Left lobe of liver (tissue), 2 donors: ENCODE results near the gene S100A14. TPM values are rescaled to one million over a fixed set of nuclear protein-coding genes. Genes with fewer than 3 reads are reported as not detected.
"Not testable (repeated sequence)": the region's sequence is repeated elsewhere in the genome, so short reads cannot be mapped to it uniquely, and the experiment has no call there.

Experiments
- ATAC-seq: fragments of 200-7000 bp; cut with Tn5 transposase; one replicate; pipeline ENCODE4 v1.9.1; 2020; ENCODE audit warnings: mild to moderate bottlenecking, moderate library complexity
- DNase-seq: peaks from one replicate; pipeline ENCODE4 v3.0.0-alpha.2; 2020; ENCODE audit warnings: low spot score
- total RNA-seq: library from RNA; stranded (reverse); gene quantifications from one replicate; pipeline ENCODE4 v1.2.1, GENCODE V29; 2021
- donor health status: DM: no; HTN: no; CAD: no; lungs with moderate emphysema.
- donor health status: DM: no; HTN: yes; CAD: no.

Gene S100A14
- total RNA-seq, 1 donor from 2014 or later = 4.9 TPM

DNA sequence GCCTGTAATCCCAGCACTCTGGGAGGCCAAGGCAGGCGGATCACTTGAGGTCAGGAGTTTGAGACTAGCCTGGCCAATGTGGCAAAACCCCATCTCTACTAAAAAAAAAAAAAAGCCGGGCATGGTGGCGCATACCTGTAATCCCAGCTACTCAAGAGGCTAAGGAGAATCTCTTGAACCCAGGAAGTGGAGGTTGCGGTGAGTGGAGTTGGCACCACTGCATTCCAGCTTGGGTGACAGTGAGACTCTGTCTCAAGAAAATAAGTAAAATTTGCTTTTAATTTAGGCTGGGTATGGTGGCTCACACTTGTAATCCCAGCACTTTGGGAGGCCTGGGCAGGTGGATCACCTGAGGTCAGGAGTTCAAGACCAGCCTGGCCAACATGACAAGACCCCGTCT, 24.1 kb upstream of the S100A14 start:
- not testable (repeated sequence) for ATAC-seq, DNase-seq

DNA sequence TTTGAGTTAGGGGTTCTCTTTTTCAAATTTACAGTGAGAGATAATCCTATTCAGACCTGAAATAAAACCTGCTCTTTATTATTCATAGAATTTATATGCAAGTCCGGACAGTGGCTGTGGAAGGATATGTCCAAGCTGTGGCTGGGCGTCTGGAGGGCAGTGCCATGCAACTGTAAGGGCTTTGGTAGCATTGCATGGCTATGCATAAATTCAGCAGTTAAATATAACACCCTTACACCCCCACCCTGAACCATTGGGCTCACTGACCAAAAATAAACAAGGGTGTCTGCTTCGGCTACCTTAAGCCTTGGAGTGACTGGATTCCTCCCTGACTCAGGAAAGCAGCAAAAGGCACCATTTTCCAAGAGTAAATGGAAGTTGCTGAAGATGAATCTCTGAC, 23.2 kb upstream of the S100A14 start:
- ATAC-seq (no peak), DNase-seq (no peak)

DNA sequence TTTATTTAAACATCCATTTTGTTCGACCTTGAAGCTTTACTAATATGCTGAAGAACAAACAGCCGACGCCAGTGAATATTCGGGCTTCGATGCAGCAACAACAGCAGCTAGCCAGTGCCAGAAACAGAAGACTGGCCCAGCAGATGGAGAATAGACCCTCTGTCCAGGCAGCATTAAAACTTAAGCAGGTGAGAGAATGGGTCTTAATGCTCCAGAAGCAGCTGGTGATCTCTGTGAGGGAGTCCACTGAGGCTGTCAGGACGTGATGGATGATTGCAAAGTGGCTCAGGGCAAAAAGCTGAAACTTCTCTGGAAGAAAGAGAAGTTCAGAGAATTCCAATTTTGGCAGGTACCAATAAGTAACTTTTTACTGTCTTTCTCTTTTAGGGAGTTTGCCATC, 22.1 kb upstream of the S100A14 start:
- DNase-seq = no peak

DNA sequence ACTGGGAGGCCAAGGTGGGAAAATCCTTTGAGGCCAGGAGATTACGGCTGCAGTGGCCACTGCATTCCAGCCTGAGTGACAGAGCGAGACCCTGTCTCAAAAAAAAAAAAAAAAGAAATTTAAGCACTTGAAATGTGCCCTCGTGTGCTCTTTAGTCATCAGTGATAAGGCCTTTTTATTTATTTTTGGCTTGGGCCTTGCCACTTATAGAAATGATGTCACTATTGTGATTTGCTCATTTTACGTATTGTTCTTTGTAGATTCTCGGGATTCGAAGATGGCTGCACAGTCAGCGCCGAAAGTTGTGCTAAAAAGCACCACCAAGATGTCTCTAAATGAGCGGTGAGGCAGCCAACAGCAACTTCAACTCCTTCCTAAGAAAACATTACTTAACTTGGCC, 20.2 kb upstream of the S100A14 start:
- no peak for ATAC-seq
- no peak for DNase-seq

More for the DNA sequence above, 22.1 kb upstream of the S100A14 start:
- no peak for ATAC-seq

DNA sequence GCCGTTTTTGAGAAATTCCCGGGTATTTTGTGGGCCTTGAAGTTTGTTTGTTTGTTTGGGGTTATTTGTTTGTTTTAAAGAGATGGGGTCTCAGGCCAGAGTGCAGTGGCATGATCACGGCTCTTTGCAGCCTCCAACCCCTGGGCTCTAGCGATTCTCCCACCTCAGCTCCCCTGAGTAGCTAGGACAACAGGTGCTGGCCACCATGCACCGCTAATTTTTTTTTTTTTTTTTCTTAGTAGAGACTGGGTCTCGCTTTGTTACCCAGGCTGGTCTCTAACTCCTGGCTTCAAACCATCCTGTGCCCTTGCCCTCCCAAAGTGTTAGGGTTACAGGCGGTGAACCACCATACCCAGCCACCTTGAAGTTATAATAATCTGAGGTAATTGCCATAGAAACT, 19.7 kb upstream of the S100A14 start:
- ATAC-seq (no peak), DNase-seq (no peak)

DNA sequence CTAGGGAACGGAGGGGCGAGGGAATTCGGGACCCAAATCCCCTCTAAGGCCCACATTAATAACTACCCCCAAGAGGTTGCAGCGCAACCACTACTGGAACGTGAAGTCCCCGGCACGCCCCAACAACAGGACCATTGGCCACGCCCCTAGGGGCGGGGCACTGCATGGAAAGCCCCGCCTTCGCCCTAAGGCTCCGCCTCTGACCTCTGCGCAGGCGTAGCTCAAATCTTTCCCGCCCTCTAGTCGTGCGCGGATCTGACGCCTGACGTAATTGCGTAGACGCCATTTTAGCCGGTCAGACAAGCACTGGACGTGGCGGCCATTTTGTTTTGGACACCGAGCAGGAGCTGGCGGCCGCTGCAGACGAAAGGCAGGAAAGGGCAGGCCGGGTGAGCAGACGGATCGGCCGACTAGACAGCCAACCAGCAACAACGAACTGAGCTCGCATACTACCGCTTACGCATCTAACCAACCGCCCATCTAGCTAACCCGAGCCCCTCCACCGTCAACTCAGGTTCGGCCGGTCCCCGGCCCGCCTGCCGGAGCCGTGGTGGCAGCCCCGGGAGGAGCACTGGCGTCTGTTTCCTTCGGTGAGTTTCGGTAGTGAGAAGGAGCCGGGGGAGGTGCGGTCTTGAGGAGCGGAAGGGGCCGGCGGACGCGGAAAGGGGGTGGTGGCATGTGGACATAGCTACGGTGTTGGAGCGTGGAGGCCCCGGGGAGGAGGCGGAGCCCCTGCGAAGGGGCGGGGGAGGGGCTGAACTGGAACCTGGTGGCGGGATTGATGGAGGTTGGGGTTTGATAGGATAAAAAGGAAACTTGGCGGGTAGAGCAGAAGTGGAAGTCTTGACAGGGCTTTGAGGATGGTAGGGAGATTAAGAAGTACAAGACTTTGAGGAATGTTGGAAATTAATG, 17.9 kb upstream of the S100A14 start, which contains the start of gene CHTOP:
Gene CHTOP (plus strand): TSS at position 313 of the 912 bp plus-strand sequence. CDS start 2,523 bp downstream, outside the sequence.
- DNase-seq (peak; percentile 99), ATAC-seq (peak; percentile 94)

DNA sequence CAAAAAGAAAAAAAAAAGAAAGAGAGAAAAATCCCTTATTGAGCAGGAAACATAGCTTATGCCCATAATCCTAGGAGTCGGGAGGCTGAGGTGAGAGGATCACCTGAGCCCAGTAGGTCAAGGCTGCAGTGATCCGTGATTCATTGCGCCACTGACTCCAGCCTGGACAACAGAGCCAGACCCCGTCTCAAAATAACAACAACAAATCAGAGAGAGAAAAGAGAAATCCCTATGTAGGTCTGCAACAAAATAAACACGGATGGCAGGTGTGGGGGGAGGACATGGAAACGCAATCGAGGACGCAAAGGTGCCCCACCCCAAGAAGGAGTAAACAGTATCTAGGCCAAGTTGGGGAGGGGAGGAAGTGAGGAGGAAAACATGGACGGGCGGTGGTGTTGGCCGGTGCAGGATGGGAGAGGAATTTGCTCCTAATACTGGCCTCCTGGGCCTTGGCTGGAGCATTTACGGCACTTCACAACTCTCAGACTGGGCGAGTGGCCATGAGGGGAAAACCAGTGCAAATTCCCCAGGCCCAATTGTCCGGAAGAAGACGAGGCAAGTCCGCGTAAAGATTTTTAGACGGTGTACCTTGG, 17.1 kb upstream of the S100A14 start:
- ATAC-seq (peak; percentile 43), DNase-seq (no peak)

DNA sequence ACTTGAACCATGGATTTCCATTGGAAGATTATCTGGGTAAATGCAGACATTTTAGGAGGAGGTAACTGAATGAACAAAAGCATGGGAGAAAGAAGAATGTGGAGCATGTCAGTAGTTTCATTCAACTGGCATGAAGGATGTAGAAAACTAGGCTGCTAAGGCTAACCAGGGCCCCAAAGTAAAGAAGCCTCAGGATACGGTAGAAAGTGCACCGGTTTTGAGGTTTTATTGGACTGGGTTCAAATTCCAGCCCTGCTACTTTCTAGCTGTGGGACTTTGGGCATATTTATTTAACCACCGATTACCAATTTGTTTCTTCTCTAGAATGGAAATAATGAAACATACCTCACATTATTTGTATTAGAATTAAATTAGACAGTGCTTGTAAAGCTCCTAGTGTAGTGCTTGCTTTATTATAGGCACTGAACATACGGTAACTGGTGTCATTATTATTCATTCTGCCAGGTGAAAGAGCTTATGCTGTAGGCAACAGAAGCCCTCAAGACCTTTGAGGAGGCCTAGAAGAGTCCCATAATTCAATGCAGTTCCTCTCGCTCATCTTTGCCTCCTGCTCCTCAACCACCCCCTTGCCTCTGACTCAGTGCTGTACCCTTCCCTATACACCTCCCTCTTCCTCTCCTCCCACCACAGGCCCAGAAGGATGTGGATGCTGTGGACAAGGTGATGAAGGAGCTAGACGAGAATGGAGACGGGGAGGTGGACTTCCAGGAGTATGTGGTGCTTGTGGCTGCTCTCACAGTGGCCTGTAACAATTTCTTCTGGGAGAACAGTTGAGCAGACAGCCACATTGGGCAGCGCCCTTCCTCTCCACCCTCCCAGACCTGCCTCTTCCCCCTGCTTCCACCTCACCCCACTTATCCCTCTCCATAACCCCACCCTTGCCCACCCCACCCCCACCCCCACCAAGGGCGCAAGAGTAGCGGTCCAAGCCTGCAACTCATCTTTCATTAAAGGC, 15.2 kb upstream of the S100A14 start:
- no peak for ATAC-seq
- DNase-seq = no peak

DNA sequence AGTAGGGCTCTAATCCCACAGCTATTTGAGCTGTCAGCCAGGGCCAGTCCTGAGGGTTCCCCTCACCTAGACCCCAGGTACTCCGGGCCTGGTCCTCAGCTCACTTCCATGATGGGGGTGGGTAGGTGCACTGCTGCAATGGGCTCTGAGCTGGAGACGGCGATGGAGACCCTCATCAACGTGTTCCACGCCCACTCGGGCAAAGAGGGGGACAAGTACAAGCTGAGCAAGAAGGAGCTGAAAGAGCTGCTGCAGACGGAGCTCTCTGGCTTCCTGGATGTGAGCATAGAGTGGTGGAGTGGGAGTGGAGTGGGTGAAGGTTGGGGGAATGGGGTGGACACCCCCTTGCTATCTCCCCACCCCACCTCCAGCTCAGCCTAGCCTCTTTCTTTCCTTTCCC, 14.3 kb upstream of the S100A14 start:
- ATAC-seq (no peak), DNase-seq (no peak)

DNA sequence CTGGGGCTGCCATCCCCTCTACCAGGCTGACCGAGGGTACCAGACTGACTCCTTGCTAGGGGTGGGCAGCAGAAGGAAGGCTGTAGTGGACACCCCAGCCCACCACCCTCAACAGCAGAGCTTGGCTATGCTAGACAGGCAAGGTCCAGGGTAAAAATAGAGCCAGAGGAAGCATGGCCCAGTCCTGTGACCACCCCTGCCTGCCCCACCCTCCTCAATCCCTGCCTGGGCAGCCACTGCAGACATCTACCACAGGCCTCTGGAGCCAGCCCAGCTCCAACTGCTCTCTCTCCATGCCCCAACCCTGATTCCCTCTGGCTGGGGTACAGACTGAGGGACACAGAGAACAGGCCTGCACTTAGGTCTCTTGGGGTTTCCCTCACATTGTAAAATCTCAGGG, 13.8 kb upstream of the S100A14 start:
- ATAC-seq = no peak

DNA sequence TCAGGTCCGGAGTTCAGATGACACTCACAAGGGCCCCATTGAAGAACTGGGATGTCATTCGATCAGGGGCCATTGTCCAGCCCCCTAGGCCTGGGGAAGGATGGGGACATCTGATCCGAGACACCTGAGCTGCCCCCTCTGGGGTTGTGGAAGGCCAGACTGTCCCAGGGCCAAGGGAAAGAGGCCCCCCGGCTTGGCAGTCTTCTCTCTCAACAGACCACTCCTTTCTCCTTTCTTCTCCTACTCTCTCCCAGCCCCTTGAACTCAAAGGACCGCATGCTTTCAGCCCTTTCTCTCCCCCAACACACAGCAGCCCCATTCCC, 13.2 kb upstream of the S100A14 start:
- ATAC-seq = no peak
- no peak for DNase-seq

More for the DNA sequence above, 13.8 kb upstream of the S100A14 start:
- DNase-seq = no peak

DNA sequence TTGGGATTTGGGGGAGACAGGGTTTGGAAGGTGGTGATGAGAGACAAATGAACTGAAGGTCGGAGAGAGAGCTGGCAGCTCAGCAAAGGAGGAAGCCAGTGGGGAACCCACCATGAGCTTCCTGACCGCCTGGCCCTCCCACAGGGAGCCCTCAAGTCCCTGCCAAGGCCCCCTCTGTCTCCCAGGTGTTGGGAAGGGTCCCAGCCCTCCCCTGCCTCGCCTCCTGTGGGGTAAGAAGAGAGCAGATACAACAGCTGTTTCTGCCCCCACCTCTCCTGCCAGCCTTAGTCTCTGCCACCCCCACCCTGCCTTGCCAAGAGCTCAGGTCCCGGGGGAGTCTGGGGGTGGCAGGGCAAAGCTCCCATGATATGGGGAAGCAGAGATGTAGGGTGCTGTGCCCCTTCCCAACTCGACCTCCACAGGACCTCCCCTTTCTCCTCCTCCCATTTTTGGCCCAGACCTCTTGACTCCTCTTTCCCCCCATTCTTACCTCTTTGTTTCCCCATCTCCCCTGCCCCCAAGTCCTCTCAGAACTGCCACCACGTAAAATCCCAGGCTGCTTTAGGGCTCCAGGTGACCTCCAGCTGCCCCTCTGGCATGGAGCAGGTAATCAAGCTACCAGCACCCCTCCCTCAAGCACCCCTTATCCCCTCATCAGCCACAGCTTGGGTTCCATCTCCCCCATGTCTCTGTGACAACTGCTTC, 12.7 kb upstream of the S100A14 start:
- DNase-seq (no peak), ATAC-seq (no peak)

DNA sequence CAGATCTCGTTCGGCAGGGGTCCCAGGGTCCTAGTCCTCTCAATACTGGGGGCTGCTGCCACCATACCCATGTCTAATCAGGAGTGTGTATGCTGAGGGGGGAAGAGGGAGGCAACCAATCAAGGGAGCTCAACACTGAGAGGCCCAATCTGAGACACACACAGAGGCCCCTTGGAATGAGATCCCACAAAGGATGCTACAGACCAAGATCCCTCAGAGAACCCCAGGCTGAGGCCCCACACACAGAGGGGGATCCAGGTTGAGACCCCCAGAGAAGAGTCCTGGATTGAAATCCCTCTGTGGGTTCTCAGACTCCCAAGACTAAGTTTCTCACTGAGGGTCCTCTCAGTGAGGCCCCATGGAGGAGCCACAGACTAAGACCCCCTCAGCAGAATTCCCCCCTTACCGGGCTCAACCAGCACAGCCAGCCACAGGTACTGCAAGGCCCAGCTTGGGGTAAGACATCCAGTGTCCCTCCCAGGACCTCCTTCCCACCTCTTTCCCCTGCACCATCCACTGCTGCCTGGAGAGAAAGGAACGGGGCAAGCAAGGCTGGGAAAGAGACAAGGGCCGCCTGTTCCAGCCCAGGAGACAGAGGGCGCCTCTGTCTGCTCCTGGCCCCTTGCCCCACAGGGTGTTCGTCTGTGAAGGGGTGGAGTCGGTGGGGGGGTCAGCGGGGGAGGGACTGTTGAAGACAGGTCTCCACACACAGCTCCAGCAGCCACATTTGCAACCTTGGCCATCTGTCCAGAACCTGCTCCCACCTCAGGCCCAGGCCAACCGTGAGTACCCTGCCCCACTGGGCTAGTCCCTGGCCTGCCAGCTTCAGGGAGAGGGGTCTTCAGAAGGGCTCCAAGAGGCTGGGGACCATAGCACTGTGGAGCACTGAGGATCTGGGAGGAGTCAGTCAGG, 11.8 kb upstream of the S100A14 start, which contains the start of gene S100A1:
Gene S100A1 (plus strand): TSS at position 720 of the 912 bp plus-strand sequence. CDS start 2,088 bp downstream, outside the sequence.
- ATAC-seq = peak; percentile 15
- no peak for DNase-seq

DNA sequence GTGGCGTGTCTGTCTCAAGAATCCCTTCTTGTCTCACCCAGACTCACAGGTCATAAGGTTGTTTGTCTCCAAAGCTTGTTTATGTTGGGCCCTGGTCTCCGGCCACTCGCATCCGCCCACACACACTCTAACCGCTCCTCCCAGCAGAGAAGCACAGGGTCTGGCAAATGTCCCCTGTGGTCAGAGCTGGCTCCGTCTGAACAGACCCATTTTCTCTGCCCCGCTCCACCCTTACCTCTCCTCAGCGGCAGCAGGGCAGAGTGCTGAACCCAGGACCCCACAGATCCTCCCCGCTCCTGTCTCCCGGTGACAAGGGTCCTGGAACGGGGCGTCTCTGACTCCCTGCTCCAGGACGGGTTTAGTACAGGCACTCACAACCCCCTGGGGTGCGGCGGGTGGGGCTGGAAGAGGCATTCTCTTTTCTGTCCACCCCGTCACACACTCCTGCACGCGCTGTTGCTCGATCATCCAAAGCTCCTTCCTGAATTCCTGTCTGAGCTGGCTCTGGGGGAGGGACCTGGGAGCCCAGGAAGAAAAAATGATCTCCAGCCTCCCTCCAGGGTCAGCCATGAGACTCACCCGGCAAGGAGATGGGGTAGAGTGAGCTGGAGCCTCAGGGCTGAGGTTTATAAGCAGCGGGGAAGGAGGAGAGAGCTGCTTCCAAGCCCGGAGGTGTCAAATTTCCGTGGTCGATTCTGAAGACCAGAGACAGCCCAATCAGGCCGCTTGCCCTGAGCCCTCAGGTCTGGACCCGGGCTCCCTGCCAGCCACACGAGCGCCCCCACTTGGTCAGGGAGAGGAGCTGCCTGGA, 11.0 kb upstream of the S100A14 start, which contains the start of gene S100A13:
Gene S100A13 (minus strand): TSS at position 602 of the 811 bp plus-strand sequence. CDS start 1,033 bp downstream, outside the sequence.
- ATAC-seq (peak; percentile 71), DNase-seq (peak; percentile 71)

DNA sequence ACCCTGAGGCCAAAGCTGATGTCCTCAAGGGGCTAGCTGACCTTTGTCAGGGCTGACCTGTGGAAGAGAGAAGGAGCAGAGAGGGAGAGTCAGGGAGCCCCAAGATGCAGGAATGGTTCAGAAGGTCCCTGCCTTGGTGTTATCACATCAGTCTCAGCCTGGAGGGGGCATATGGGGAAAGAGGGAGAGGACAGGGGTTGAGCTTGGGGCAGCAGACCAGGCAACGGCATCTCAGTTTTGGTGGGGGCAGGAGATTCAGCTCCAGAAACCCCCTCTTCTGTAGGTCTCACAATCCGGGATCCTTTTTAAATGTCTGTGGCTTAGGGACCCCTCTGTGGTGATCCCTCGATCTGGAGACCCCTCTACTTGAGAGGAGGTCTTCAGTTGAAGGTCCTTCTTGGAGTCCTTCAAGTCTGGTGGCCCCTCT, 10.4 kb upstream of the S100A14 start:
- DNase-seq = no peak
- no peak for ATAC-seq

DNA sequence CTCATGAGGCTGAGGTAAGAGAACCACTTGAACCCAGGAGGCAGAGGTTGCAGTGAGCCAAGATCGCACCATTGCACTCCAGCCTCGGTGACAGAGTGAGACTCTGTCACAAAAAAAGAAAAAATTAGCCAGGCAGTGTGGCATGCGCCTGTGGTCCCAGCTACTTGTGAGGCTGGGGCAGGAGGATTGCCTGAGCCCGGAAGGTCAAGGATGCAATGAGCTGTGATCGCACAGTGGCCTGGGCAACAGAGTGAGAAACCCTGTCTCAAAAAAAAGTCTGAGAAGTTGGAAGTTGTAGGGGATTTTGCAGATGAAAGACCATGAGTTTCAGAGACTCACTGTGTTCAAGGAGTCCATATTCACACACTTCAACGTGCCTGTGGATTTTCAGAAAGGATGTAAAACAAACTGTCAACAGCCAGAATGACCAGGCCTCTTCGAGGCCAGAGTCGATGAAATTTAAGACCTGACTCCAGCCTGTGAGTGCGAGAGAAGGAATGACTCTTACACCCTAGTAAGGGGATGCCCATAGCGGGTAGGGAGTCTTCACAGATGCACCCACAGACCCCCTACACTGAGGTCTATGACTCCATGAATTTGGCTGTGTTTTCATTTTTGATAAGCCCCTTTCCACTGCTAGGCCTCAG, 9.0 kb upstream of the S100A14 start:
- ATAC-seq (no peak), DNase-seq (no peak)

DNA sequence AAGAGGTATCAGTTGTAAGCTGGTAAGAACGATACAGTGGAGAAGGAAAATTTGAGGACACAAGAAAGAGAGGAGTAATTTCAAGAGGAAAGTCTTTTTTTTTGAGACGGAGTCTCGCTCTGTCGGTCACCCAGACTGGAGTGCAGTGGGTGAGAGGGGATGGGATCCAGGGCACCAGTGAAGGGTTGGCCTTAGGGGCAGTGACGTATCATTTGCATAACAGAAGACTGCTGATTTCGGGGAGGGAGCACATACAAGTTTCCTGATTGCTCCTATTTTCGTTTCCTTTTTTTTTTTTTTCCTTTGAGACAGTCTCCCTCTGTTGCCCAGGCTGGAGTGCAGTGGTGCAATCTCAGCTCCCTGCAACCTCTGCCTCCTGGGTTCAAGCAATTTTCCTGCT, 7.0 kb upstream of the S100A14 start:
- ATAC-seq (peak; percentile 22), DNase-seq (no peak)

DNA sequence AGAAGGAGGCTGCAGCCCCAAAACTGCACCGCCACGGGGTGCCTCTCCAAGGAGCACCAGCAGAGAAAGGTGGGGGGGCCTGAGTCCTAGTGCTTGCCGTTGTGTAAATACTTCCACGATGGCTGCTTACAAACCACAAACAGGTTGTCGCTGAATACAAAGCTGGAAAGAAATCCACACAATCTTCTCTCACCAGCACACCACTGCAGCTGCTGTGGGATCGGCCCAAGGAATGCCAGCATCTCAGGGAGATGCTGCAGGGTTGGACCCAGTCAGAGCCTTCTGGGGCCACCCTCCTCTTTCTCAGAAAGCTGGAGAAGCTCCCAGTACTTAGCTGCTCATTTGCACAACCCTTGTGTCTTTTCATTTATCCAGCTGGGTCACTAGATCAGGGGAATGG, 3.0 kb upstream of the S100A14 start:
- ATAC-seq (no peak), DNase-seq (no peak)
